ENCODE measurements around the gene CCDC186.

The CCDC186 gene

DNA sequence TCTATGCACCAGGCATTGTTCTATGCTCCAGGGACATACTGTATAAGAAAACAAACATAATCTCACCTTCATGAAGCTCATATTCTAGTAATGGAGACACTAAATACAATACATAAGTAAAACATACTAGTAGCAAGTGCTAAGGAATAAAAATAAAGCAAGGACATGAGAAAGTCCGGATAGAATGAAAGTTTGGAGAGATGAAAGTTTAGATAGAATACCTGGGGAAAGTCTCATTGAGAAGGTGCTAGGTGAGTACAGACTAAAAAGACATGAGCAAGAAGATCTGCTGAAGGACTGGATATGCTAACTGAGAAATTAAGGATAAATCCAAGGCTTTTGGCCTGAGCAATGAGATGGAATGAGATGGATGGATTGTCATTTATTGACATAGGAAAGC is 34.0 kb downstream of the CCDC186 start:
- H3K4me3 Mint-ChIP-seq = no peak overlapping the region
- H3K27ac Mint-ChIP-seq (ENCODE audit: low read depth) = no peak overlapping the region
- DNase-seq (ENCODE audit: low spot score in 2 of 2) (no peak), ATAC-seq (replicated peaks; ENCODE audit: extremely low read depth, poor library complexity, severe bottlenecking) (no peak)
- H3K4me1 Mint-ChIP-seq = no peaks in the 10 kb centered on the region
- no peaks in the 10 kb centered on the region for H3K27me3 Mint-ChIP-seq
- no peaks in the 10 kb centered on the region for H3K9me3 Mint-ChIP-seq
- peaks cover 55% of the 10 kb centered on the region for H3K36me3 Mint-ChIP-seq (ENCODE audit: insufficient read depth)

DNA sequence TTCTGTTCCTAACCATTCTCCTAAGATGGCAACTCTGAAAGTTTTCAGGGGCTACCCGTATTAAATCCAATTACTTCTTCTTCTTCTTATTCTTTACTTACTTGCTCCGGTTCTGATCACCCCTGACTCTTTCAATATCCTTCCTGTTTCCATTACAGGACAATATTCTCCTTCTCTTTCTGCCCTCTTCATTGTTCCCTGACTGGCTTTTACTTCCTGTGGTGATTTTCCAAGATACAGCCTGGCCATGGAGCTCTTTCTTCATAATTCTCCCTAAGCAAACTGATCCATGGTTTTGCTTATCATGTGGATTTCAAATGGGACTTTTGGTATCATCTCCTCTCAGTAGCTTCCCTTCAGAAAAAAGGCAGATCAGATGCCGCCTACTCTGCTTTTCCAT is 35.4 kb downstream of the CCDC186 start:
- no peak overlapping the region for H3K4me3 Mint-ChIP-seq
- H3K27me3 Mint-ChIP-seq = no peaks in the 10 kb centered on the region
- H3K9me3 Mint-ChIP-seq = no peaks in the 10 kb centered on the region
- ATAC-seq (replicated peaks; ENCODE audit: extremely low read depth, poor library complexity, severe bottlenecking) (no peak), DNase-seq (ENCODE audit: low spot score in 2 of 2) (no peak)
- H3K36me3 Mint-ChIP-seq (ENCODE audit: insufficient read depth) = peaks cover 60% of the 10 kb centered on the region
- H3K27ac Mint-ChIP-seq (ENCODE audit: low read depth) = peak overlapping the region; percentile 56
- no peaks in the 10 kb centered on the region for H3K4me1 Mint-ChIP-seq

DNA sequence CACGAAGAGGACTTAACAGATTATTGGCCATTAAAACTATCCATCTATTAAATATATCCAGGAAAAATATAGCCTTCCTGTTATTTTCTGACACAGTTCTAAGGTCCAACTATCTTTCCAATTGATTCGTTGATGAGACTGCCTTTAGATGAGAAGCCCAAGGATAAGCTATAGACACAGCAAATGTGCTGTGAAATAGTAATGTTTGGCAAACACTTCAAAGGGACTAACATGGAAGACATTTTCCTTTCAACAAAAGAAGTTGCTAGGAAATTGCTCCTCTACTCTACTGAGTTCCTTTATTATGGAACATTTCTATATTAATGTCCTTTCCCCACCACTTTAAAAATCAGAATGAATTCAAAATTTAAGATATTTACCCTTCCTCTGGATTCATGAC is 38.5 kb downstream of the CCDC186 start:
- ATAC-seq (replicated peaks; ENCODE audit: extremely low read depth, poor library complexity, severe bottlenecking) (no peak), DNase-seq (ENCODE audit: low spot score in 2 of 2) (no peak)
- H3K27ac Mint-ChIP-seq (ENCODE audit: low read depth) = no peak overlapping the region
- H3K4me1 Mint-ChIP-seq = no peaks in the 10 kb centered on the region
- H3K27me3 Mint-ChIP-seq = no peaks in the 10 kb centered on the region
- H3K36me3 Mint-ChIP-seq (ENCODE audit: insufficient read depth) = peaks cover 55% of the 10 kb centered on the region
- no peak overlapping the region for H3K4me3 Mint-ChIP-seq
- no peaks in the 10 kb centered on the region for H3K9me3 Mint-ChIP-seq

DNA sequence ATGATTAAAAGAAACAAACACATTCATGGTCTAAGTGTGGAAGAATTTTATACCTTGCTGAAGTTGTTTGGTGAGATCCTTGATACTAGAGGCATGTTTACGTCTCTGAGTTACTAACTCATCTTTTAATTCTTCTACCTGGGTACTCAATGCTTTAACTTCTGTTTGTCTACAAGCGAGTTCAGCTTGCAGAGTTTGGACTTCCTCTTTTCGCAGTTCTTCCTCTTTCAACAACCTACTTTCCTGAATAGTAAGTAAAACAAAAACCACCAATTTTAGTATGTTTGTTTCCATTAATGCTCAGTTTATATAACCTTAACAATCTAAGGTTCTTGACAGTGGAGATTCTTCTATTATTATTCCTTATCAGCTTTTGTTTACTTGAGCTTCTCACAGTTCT is 42.9 kb downstream of the CCDC186 start:
- no peak for DNase-seq (ENCODE audit: low spot score in 2 of 2)
- H3K27ac Mint-ChIP-seq (ENCODE audit: low read depth) = no peak overlapping the region
- no peaks in the 10 kb centered on the region for H3K4me1 Mint-ChIP-seq
- no peaks in the 10 kb centered on the region for H3K27me3 Mint-ChIP-seq
- H3K9me3 Mint-ChIP-seq = no peaks in the 10 kb centered on the region
- H3K4me3 Mint-ChIP-seq = no peak overlapping the region
- ATAC-seq (replicated peaks; ENCODE audit: extremely low read depth, poor library complexity, severe bottlenecking) = no peak
- H3K36me3 Mint-ChIP-seq (ENCODE audit: insufficient read depth) = peaks cover 65% of the 10 kb centered on the region

DNA sequence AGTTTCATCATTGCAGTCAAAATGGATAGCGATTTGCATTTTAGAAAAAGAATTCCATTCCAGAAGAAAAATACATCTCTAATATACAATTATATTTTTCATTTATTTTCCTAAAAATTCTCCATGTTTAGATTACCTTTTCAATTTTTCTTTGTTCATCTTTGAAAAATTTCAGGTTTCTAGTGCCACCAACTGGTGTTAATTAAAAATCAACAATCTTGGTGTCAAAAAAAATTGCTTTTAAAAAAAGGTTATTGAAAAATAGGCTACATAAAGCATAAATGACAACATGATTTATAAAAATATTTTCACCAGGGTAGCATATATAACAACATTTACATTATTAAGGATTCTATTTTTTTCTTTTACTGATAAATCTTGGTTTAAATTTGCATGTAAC is 53.0 kb downstream of the CCDC186 start:
- ATAC-seq (replicated peaks; ENCODE audit: extremely low read depth, poor library complexity, severe bottlenecking) = no peak
- Mint-ChIP-seq H3K9me3 (no peaks in the 10 kb centered on the region), H3K4me3 (no peak overlapping the region), H3K4me1 (no peaks in the 10 kb centered on the region), H3K27ac (ENCODE audit: low read depth) (no peak overlapping the region), H3K27me3 (peaks cover 3% of the 10 kb centered on the region), H3K36me3 (ENCODE audit: insufficient read depth) (peaks cover 9% of the 10 kb centered on the region)
- no peak for DNase-seq (ENCODE audit: low spot score in 2 of 2)

DNA sequence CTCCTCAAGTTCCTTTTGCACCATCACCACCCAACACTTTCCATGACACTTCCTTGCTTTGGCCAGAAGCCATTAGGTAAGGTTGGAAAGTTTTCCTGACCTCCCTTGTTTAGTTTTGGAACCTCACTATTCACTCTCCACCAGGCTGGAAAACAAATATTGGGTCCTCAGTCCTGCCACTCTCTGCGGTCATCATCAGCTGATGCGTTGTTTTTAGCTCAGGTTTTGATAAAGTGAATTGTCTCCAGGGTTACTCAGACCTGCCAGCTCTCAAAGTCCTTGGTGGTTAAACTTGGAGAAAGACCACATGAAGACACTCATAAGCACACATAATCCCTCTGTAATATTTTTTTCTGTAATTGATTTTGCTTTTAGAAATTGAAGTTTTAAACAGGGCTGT is 55.5 kb downstream of the CCDC186 start:
- Mint-ChIP-seq H3K27ac (ENCODE audit: low read depth) (no peak overlapping the region), H3K4me3 (no peak overlapping the region), H3K4me1 (no peaks in the 10 kb centered on the region), H3K9me3 (no peaks in the 10 kb centered on the region), H3K36me3 (ENCODE audit: insufficient read depth) (peaks cover 2% of the 10 kb centered on the region), H3K27me3 (peaks cover 15% of the 10 kb centered on the region)
- ATAC-seq (replicated peaks; ENCODE audit: extremely low read depth, poor library complexity, severe bottlenecking) (no peak), DNase-seq (ENCODE audit: low spot score in 2 of 2) (no peak)

DNA sequence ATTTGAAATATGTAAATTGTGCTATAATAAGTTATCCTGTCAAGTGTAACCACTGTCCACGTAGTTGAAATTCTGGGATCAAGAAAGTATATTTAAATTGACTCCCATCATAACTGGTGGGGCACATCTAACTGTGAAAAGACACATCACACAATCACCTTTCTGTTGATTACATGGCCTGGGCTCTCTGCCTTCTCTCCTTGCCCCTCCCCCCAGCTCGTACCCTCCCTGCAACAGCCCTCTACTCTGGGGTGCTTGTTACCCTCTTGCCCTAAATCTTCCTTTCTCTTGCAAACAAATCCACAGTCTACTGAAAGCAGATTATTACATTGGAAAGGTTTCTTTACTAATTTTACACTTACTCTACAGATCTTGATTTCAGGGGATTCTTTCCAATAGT is 56.3 kb downstream of the CCDC186 start:
- H3K36me3 Mint-ChIP-seq (ENCODE audit: insufficient read depth) = peaks cover 2% of the 10 kb centered on the region
- no peaks in the 10 kb centered on the region for H3K9me3 Mint-ChIP-seq
- no peaks in the 10 kb centered on the region for H3K4me1 Mint-ChIP-seq

DNA sequence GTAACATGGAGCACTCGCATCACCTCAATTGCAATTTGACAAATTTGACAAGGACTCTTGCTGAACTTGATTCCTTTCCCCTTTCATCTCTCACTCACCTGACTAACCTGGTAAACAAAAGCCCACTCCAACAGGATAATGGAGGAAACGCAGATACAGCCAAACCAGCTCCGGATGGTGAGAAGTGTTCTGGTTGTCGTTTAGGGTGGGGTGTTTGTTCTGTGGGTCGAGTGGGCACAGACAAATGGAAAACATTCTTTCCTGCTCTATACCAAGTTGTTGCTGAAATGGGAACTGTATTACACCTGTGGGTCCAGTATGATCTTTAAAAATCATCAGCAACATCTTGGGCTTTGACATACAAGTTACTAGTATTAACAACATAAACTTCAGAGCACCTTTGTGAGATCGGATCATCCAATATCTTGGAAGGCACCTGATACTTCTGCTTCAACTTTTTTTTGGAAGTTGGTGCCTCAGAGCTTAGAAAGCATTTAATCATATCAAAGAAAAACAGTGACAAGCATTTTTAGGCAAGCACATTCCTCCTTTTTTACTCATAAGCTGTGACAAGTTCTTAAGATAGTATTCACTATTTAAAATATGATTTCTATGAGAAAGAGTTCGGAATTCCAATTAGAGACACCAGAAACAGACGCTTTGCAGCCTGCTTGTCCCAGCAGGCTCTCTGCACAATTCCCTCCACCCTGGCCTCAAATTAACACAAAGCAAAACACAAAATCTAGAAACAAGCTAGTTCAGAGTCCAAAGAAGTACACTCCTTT is 58.1 kb downstream of the CCDC186 start:
- no peaks in the 10 kb centered on the region for H3K9me3 Mint-ChIP-seq
- DNase-seq (ENCODE audit: low spot score in 2 of 2) (no peak), ATAC-seq (replicated peaks; ENCODE audit: extremely low read depth, poor library complexity, severe bottlenecking) (no peak)
- peaks cover 15% of the 10 kb centered on the region for H3K27me3 Mint-ChIP-seq
- no peaks in the 10 kb centered on the region for H3K36me3 Mint-ChIP-seq (ENCODE audit: insufficient read depth)
- H3K4me3 Mint-ChIP-seq = no peak overlapping the region
- no peaks in the 10 kb centered on the region for H3K4me1 Mint-ChIP-seq
- no peak overlapping the region for H3K27ac Mint-ChIP-seq (ENCODE audit: low read depth)

More for the DNA sequence above, 56.3 kb downstream of the CCDC186 start:
- no peak overlapping the region for H3K4me3 Mint-ChIP-seq
- no peak for DNase-seq (ENCODE audit: low spot score in 2 of 2)
- no peak overlapping the region for H3K27ac Mint-ChIP-seq (ENCODE audit: low read depth)
- H3K27me3 Mint-ChIP-seq = peaks cover 15% of the 10 kb centered on the region
- ATAC-seq (replicated peaks; ENCODE audit: extremely low read depth, poor library complexity, severe bottlenecking) = no peak

DNA sequence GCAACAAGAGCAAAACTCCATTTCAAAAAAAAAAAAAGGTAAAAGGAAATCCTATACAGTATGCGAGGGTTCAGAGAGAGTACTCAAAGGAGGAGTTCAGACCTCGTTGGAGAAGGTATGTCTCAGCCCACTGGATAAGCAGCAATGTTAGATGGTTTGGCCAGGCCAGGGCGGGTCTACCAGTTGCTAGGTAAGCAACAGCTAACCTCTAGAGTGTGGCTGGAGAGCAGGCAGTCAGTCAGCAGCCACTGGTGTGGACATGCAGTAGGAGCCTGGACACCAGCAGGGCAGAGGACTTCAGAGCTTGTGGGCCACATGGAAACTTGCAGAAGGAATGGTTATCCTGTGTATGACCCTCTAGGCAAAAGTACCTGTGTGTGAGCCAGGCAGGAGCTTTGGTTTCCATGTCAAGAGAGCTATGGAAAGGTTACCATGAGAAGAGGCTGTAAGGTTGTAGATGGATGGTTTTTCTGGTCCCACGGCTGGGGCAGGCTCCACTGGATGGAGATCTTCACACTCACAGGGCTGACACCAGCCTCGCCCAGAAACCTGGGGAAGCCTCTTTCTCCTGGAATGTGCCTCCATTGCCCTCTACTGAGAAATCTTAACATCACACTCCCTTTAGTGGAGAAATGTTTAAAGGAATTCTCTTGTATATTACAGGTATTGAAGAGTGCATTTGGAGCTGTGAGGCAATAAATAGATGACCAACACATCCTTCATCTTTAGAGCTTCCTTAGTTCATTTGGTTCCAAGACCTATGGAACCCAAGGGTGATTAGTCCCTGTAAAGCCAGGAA is 63.6 kb downstream of the CCDC186 start:
- Mint-ChIP-seq H3K27me3 (peaks cover 22% of the 10 kb centered on the region), H3K36me3 (ENCODE audit: insufficient read depth) (no peaks in the 10 kb centered on the region), H3K27ac (ENCODE audit: low read depth) (no peak overlapping the region), H3K4me1 (no peaks in the 10 kb centered on the region), H3K9me3 (no peaks in the 10 kb centered on the region), H3K4me3 (no peak overlapping the region)
- no peak for ATAC-seq (replicated peaks; ENCODE audit: extremely low read depth, poor library complexity, severe bottlenecking)
- no peak for DNase-seq (ENCODE audit: low spot score in 2 of 2)

DNA sequence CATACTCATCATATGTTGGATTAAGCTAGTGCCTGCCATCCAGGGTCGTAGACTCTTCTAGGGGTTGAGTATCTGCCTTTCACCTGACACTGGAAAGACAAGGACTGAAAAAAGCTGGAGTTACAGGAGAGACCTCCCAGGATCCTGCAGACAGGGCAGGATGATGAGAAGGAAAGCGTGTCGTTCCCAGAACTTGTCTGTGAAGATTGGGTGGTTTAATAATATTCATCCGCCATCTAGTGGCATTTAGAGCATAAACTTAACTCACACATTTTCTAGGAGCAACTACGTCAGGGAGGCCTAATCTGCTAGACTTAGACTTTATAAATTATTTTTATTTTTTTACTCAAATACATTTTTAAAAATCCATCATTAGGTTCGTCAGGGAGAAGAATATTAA is 70.7 kb downstream of the CCDC186 start:
- no peaks in the 10 kb centered on the region for H3K9me3 Mint-ChIP-seq
- H3K36me3 Mint-ChIP-seq (ENCODE audit: insufficient read depth) = no peaks in the 10 kb centered on the region
- no peak overlapping the region for H3K4me3 Mint-ChIP-seq
- peaks cover 35% of the 10 kb centered on the region for H3K4me1 Mint-ChIP-seq
- DNase-seq (ENCODE audit: low spot score in 2 of 2) (no peak), ATAC-seq (replicated peaks; ENCODE audit: extremely low read depth, poor library complexity, severe bottlenecking) (no peak)
- peaks cover 24% of the 10 kb centered on the region for H3K27me3 Mint-ChIP-seq
- H3K27ac Mint-ChIP-seq (ENCODE audit: low read depth) = no peak overlapping the region

DNA sequence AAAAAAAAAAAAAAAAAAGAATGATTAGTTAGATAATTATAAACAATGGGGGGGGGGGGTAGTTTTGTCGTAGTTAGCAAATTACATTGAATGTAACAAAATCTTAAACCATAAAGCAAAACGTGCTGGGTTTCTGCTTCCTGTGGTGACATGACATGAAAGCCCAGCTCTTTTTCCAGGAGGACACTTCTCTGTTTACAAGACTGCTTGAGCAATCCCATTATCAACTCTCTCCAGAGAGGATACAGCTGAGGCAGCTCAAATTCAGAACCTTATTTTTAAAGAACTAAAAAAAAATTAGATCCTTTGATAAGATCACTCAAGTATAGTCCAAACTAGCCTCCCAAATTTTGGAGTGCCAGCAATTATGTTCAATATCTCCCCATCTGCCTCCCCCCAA is 71.7 kb downstream of the CCDC186 start:
- no peak for DNase-seq (ENCODE audit: low spot score in 2 of 2)
- Mint-ChIP-seq H3K36me3 (ENCODE audit: insufficient read depth) (no peaks in the 10 kb centered on the region), H3K27ac (ENCODE audit: low read depth) (no peak overlapping the region), H3K9me3 (no peaks in the 10 kb centered on the region), H3K4me1 (peaks cover 35% of the 10 kb centered on the region), H3K27me3 (peaks cover 24% of the 10 kb centered on the region), H3K4me3 (no peak overlapping the region)
- ATAC-seq (replicated peaks; ENCODE audit: extremely low read depth, poor library complexity, severe bottlenecking) = no peak

DNA sequence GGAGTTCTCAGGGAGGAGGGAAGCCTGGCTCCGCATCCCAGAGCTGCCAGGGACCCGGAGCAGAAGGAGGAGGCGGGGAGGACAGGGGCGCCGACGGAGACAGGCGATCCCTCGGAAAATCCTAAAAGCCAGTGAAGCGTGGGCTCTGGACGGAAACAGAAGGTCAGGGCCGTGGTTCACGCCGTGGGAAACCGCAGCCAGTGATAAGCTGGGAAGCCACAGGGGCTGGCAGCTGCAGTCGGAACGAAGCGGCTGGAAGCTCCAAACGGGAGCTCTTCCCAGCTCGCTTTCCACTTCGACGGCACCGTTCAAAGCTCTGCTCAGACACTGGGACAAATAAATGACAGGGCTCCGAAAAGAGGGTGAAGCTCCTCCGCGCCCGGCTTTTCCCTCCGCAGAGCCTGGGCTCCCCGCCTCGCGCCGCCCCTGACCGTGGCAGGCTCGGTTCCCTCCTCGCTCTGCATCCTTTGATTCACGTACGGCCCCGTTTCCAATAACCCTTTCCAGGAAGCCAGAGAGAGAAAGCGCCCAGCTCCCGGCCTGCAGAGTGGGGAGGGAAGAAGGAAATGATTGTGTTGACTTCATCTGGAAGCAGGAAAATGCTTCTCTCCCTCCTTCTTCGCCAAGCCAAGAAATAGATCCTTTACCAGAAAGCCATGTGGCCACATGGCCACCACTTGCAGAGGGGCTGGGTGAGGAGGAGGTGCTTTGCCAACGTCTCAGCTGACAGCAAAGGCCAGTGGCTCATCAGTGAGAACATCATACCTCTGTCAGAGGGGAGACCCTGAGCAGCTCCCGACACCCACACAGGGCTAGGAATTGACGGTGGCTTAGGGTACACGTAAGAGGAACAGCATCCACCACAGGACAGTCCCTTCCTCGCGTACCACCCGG is 72.9 kb downstream of the CCDC186 start:
- peaks cover 44% of the 10 kb centered on the region for H3K4me1 Mint-ChIP-seq
- no peak for DNase-seq (ENCODE audit: low spot score in 2 of 2)
- peaks cover 24% of the 10 kb centered on the region for H3K27me3 Mint-ChIP-seq
- no peaks in the 10 kb centered on the region for H3K9me3 Mint-ChIP-seq
- ATAC-seq (replicated peaks; ENCODE audit: extremely low read depth, poor library complexity, severe bottlenecking) = no peak
- H3K4me3 Mint-ChIP-seq = peak overlapping the region; percentile 70
- H3K27ac Mint-ChIP-seq (ENCODE audit: low read depth) = no peak overlapping the region
- H3K36me3 Mint-ChIP-seq (ENCODE audit: insufficient read depth) = no peaks in the 10 kb centered on the region

All from central memory CD8-positive, alpha-beta T cell (primary cell).